Measurements from ENCODE around the gene POP7.

GRCh38 chr7:100736671-100737070 lies 30.8 kb downstream of the POP7 start:
- no peak for TF ChIP-seq CTCF (IDR thresholded peaks at IDR 0.05)
- TF ChIP-seq PRDM15 (CRISPR knock-in tag; IDR thresholded peaks at IDR 0.05), result no peak
- TF ChIP-seq E2F5 (CRISPR knock-in tag; IDR thresholded peaks at IDR 0.05), result no peak
- TF ChIP-seq TCF7 (CRISPR knock-in tag; IDR thresholded peaks at IDR 0.05; ENCODE audit: low read depth), result no peak
- no peak for TF ChIP-seq NFATC4 (CRISPR knock-in tag; IDR thresholded peaks at IDR 0.05)
- TF ChIP-seq JUN (CRISPR knock-in tag; IDR thresholded peaks at IDR 0.05), result no peak
- TF ChIP-seq FOXJ3 (CRISPR knock-in tag; IDR thresholded peaks at IDR 0.05; ENCODE audit: borderline replicate concordance), result no peak
- no peak for TF ChIP-seq PREB (CRISPR knock-in tag; IDR thresholded peaks at IDR 0.05; ENCODE audit: borderline replicate concordance)
- no peak for TF ChIP-seq FOXK1 (CRISPR knock-in tag; IDR thresholded peaks at IDR 0.05)
- TF ChIP-seq SP1 (CRISPR knock-in tag; conservative IDR thresholded peaks at IDR 0.05), result no peak

Measured in WTC11 (cell line).